Peyer's patch (tissue), 4 donors: Measurements from ENCODE around the gene PLK2. TPM values are rescaled to one million over a fixed set of nuclear protein-coding genes. Genes with fewer than 3 reads are reported as not detected.

Experiments used
- DNase-seq, 3 donors: peaks; one replicate each; pipeline ENCODE4 v3.0.0-alpha.2; 2017 to 2019
- H3K27ac ChIP-seq, 4 donors: fragments of 200-600 bp; sonication (generic); one replicate each; pipeline ENCODE4 v1.5.1; 2016 to 2019
- H3K27me3 ChIP-seq, 2 donors: fragments of 200-600 bp; sonication (generic); one replicate each; pipeline ENCODE4 v1.5.1; 2019
- H3K36me3 ChIP-seq, 3 donors: fragments of 200-600 bp; sonication (generic); one replicate each; pipeline ENCODE4 v1.5.1; 2016 to 2019
- H3K4me1 ChIP-seq, 4 donors: fragments of 200-600 bp; sonication (generic); one replicate each; pipeline ENCODE4 v1.5.1; 2016 to 2019
- H3K4me3 ChIP-seq, 4 donors: fragments of 200-600 bp; sonication (generic); 1 replicate in 3 of 4; 2 replicates in 1 of 4; pipeline ENCODE4 v1.5.1; 2016 to 2019; ENCODE audit warnings: mild to moderate bottlenecking in 1 of 4
- H3K9me3 ChIP-seq, 4 donors: fragments of 200-600 bp; sonication (generic); one replicate each; pipeline ENCODE4 v1.5.1; 2016 to 2019; ENCODE audit warnings: mild to moderate bottlenecking in 1 of 4
- CTCF ChIP-seq, 6 experiments: fragments of 450-650 bp in 4 of 6; fragments of 200-600 bp in 2 of 6; sonication (generic) in 1 of 6; IDR thresholded peaks; one replicate each; pipeline ENCODE4 v1.5.1; 2017 to 2019; ENCODE audit warnings: antibody characterized with exemption in 6 of 6, mild to moderate bottlenecking in 3 of 6, moderate library complexity in 1 of 6
- POLR2A ChIP-seq, 2 donors: fragments of 450-650 bp; IDR thresholded peaks; one replicate each; pipeline ENCODE4 v1.5.1; 2017; ENCODE audit warnings: antibody characterized with exemption in 2 of 2, mild to moderate bottlenecking in 2 of 2, moderate library complexity in 2 of 2
- total RNA-seq, 4 donors: library from RNA; depleted of rRNA; stranded (reverse); fragments of >200 nt; gene quantifications; one replicate each; pipeline ENCODE4 v1.1.0, GENCODE V29; 2016

PLK2 gene
- total RNA-seq, 4 donors from 2014 or later: 31.6 to 61.1 (median 43.6) TPM

GRCh38 chr5:58446024-58446423 is 13.9 kb downstream of the PLK2 start:
- TF ChIP-seq POLR2A (IDR thresholded peaks at IDR 0.05) (no peak), CTCF (IDR thresholded peaks at IDR 0.05) (no peak)
- no peaks in the 10 kb centered on the region for H3K9me3 ChIP-seq
- H3K27me3 ChIP-seq: no peaks in the 10 kb centered on the region

GRCh38 chr5:58444805-58445204 is 15.1 kb downstream of the PLK2 start:
- Histone ChIP-seq H3K36me3 (no peaks in the 10 kb centered on the region), H3K27ac (no peak overlapping the region), H3K4me3 (no peak overlapping the region), H3K4me1 (no peaks in the 10 kb centered on the region), H3K27me3 (no peaks in the 10 kb centered on the region), H3K9me3 (no peaks in the 10 kb centered on the region)
- TF ChIP-seq CTCF (IDR thresholded peaks at IDR 0.05): no peak
- no peak for TF ChIP-seq POLR2A (IDR thresholded peaks at IDR 0.05)
- no peak for DNase-seq

More at GRCh38 chr5:58446024-58446423, 13.9 kb downstream of the PLK2 start:
- Histone ChIP-seq H3K27ac (no peak overlapping the region), H3K4me3 (no peak overlapping the region), H3K4me1 (no peaks in the 10 kb centered on the region), H3K36me3 (no peaks in the 10 kb centered on the region)
- DNase-seq: no peak

- Histone ChIP-seq H3K4me1 (no peaks in the 10 kb centered on the region), H3K27ac (no peak overlapping the region), H3K4me3 (no peak overlapping the region), H3K36me3 (no peaks in the 10 kb centered on the region), H3K27me3 (no peaks in the 10 kb centered on the region), H3K9me3 (no peaks in the 10 kb centered on the region)
- DNase-seq: no peak
- TF ChIP-seq POLR2A (IDR thresholded peaks at IDR 0.05) (no peak), CTCF (IDR thresholded peaks at IDR 0.05) (no peak)
Observed at GRCh38 chr5:58440901-58441460, 18.9 kb downstream of the PLK2 start.

GRCh38 chr5:58439094-58439644 is 20.7 kb downstream of the PLK2 start:
- Histone ChIP-seq H3K27me3 (no peaks in the 10 kb centered on the region), H3K4me3 (no peak overlapping the region), H3K9me3 (no peaks in the 10 kb centered on the region), H3K27ac (no peak overlapping the region), H3K36me3 (no peaks in the 10 kb centered on the region), H3K4me1 (no peaks in the 10 kb centered on the region)
- DNase-seq: no peak
- TF ChIP-seq CTCF (IDR thresholded peaks at IDR 0.05) (no peak), POLR2A (IDR thresholded peaks at IDR 0.05) (no peak)

GRCh38 chr5:58437661-58438060 is 22.2 kb downstream of the PLK2 start:
- no peak overlapping the region for H3K27ac ChIP-seq
- no peaks in the 10 kb centered on the region for H3K4me1 ChIP-seq
- no peak for TF ChIP-seq CTCF (IDR thresholded peaks at IDR 0.05)
- no peak overlapping the region for H3K4me3 ChIP-seq
- no peaks in the 10 kb centered on the region for H3K9me3 ChIP-seq
- H3K27me3 ChIP-seq: no peaks in the 10 kb centered on the region
- DNase-seq: no peak
- H3K36me3 ChIP-seq: no peaks in the 10 kb centered on the region

- TF ChIP-seq CTCF (IDR thresholded peaks at IDR 0.05) (no peak), POLR2A (IDR thresholded peaks at IDR 0.05) (no peak)
- no peak overlapping the region for H3K27ac ChIP-seq
- no peak overlapping the region for H3K4me3 ChIP-seq
- no peaks in the 10 kb centered on the region for H3K9me3 ChIP-seq
- no peaks in the 10 kb centered on the region for H3K27me3 ChIP-seq
- no peak for DNase-seq
- H3K36me3 ChIP-seq: no peaks in the 10 kb centered on the region
- no peaks in the 10 kb centered on the region for H3K4me1 ChIP-seq
Observed at GRCh38 chr5:58431832-58432231, 28.1 kb downstream of the PLK2 start.
